Panc1 (cell line): ENCODE data around the gene DNM3.

Experiments
- SIN3A ChIP-seq: IDR thresholded peaks from 2 replicates; pipeline ENCODE4 v1.6.1; 2012; ENCODE audit warnings: low read depth, mild to moderate bottlenecking, low read length, moderate library complexity, borderline replicate concordance; ENCODE audit not compliant: insufficient read depth
- TF ChIP-seq, protein P1 (sequence below): fragments of 450-650 bp; IDR thresholded peaks from 2 replicates; pipeline ENCODE4 v1.5.1; 2017; ENCODE audit warnings: mild to moderate bottlenecking

GRCh38 chr1:171869097-171869496 lies 27.8 kb downstream of the DNM3 start:
- TF ChIP-seq, protein P1, sequence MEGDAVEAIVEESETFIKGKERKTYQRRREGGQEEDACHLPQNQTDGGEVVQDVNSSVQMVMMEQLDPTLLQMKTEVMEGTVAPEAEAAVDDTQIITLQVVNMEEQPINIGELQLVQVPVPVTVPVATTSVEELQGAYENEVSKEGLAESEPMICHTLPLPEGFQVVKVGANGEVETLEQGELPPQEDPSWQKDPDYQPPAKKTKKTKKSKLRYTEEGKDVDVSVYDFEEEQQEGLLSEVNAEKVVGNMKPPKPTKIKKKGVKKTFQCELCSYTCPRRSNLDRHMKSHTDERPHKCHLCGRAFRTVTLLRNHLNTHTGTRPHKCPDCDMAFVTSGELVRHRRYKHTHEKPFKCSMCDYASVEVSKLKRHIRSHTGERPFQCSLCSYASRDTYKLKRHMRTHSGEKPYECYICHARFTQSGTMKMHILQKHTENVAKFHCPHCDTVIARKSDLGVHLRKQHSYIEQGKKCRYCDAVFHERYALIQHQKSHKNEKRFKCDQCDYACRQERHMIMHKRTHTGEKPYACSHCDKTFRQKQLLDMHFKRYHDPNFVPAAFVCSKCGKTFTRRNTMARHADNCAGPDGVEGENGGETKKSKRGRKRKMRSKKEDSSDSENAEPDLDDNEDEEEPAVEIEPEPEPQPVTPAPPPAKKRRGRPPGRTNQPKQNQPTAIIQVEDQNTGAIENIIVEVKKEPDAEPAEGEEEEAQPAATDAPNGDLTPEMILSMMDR, result no peak
- no peak for TF ChIP-seq SIN3A
